OCI-LY3 (cell line): ENCODE results near the gene FAIM.

ENCODE experiments used
- CTCF ChIP-seq: fragments of 200-600, 300-600 bp; sonication (generic); IDR thresholded peaks from 2 replicates; pipeline ENCODE4 v1.5.1; 2014; ENCODE audit warnings: antibody characterized with exemption, low read length, low read depth
- EZH2phosphoT487 ChIP-seq: fragments of 200-600 bp; shearing (Covaris generic); IDR thresholded peaks from 2 replicates; pipeline ENCODE4 v1.6.1; 2018; ENCODE audit warnings: antibody characterized with exemption, mixed run types, low read depth

- TF ChIP-seq CTCF, result no peak
- no peak for TF ChIP-seq EZH2phosphoT487
Measured at GRCh38 chr3:138588445-138588844, 20.1 kb upstream of the FAIM start.
